ENCODE measurements around the gene SDC4.

SDC4 gene

DNA sequence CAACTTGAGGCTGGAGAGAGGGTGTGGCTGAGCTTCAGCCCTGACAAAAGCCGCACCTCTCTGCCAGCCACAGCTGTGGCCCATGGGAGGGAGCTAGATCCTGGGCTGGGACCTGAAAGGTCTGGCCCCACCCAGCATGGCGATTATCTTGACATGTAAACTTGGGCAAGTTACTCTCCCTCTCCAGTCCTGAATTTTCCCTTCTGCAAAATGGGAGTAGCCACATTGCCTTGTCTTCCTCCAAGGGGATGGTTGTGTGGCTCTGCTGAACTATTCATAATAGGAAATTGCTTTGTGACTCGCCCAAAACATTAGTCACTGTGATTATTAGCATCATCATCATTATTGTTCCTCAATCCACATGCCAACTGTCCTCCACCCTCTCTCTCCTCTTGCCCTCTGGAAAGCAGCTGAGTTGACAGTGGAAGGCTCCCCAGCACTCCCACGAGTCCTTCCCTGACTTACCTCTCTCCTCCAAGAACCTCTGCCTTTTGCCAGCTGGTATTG, 64.6 kb downstream of the SDC4 start:
- Histone ChIP-seq H3K36me3 (replicated peaks; ENCODE audit: insufficient read depth, low read length) (no peaks in the 10 kb centered on the region), H3K9me3 (replicated peaks; ENCODE audit: insufficient read depth, low read length) (no peaks in the 10 kb centered on the region), H2AFZ (ENCODE audit: low read length) (no peak overlapping the region), H3K79me2 (ENCODE audit: low read length) (no peaks in the 10 kb centered on the region), H4K20me1 (ENCODE audit: insufficient read depth, low read length) (no peaks in the 10 kb centered on the region), H3K4me3 (ENCODE audit: low read length) (no peak overlapping the region), H3F3A (ENCODE audit: insufficient read depth, low read length) (no peaks in the 10 kb centered on the region), H3K27ac (ENCODE audit: low read length) (no peak overlapping the region), H3K4me1 (ENCODE audit: low read length) (no peaks in the 10 kb centered on the region), H3K27me3 (replicated peaks; ENCODE audit: insufficient read depth, low read length) (no peaks in the 10 kb centered on the region), H3K9me2 (replicated peaks; ENCODE audit: insufficient read depth, low read length) (no peaks in the 10 kb centered on the region), H3K9ac (ENCODE audit: low read length) (no peak overlapping the region), H3K4me2 (ENCODE audit: low read depth, low read length) (no peak overlapping the region)
- TF ChIP-seq, protein P1, sequence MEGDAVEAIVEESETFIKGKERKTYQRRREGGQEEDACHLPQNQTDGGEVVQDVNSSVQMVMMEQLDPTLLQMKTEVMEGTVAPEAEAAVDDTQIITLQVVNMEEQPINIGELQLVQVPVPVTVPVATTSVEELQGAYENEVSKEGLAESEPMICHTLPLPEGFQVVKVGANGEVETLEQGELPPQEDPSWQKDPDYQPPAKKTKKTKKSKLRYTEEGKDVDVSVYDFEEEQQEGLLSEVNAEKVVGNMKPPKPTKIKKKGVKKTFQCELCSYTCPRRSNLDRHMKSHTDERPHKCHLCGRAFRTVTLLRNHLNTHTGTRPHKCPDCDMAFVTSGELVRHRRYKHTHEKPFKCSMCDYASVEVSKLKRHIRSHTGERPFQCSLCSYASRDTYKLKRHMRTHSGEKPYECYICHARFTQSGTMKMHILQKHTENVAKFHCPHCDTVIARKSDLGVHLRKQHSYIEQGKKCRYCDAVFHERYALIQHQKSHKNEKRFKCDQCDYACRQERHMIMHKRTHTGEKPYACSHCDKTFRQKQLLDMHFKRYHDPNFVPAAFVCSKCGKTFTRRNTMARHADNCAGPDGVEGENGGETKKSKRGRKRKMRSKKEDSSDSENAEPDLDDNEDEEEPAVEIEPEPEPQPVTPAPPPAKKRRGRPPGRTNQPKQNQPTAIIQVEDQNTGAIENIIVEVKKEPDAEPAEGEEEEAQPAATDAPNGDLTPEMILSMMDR (IDR thresholded peaks at IDR 0.05; ENCODE audit: low read length): no peak
- TF ChIP-seq EZH2 (optimal IDR thresholded peaks at IDR 0.05; ENCODE audit: low read depth, low read length) (no peak), EZH2phosphoT487 (IDR thresholded peaks at IDR 0.05; ENCODE audit: low read length) (no peak)
- no peak for DNase-seq

DNA sequence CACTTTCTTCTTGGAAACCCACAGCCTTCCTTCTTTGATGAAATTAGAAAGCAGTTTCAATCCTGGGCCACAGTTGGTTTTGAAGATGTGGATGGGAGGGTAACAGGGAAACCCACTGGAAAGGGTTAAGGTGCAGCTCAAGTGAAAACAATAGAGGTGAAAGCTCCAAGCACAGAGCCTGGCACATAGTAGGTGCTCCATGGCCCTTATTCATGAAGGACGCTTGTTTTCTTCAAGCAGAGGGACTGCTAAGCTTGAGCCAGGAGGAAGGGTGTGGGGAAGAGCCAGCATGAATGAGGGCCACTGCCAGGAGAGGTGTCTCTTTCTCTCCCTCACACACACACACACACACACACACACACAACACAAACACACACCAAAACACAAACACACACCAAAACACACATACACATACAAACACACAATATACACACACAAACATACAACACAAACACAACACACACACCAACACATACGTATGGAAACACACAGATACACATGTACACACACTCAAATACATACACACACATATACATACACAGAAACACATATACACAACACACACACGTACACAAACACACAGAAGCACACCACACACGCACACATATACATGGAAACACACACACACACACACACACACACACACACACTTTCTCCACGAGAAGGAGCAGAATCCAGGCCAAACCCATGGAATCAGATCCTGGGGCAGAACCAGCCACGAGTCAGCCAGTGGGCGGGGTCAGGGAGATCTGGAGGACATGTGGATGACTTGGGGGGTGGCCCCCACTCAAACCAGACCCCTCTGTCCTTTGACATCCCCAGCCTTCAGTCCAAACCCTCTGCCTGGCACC, 65.3 kb downstream of the SDC4 start:
- Histone ChIP-seq H3K9ac (ENCODE audit: low read length) (no peak overlapping the region), H4K20me1 (ENCODE audit: insufficient read depth, low read length) (no peaks in the 10 kb centered on the region), H3K4me2 (ENCODE audit: low read depth, low read length) (no peak overlapping the region), H3K9me2 (replicated peaks; ENCODE audit: insufficient read depth, low read length) (no peaks in the 10 kb centered on the region), H3K36me3 (replicated peaks; ENCODE audit: insufficient read depth, low read length) (no peaks in the 10 kb centered on the region), H3K27me3 (replicated peaks; ENCODE audit: insufficient read depth, low read length) (no peaks in the 10 kb centered on the region), H3F3A (ENCODE audit: insufficient read depth, low read length) (no peaks in the 10 kb centered on the region), H3K4me1 (ENCODE audit: low read length) (no peaks in the 10 kb centered on the region), H3K27ac (ENCODE audit: low read length) (no peak overlapping the region), H2AFZ (ENCODE audit: low read length) (no peak overlapping the region), H3K4me3 (ENCODE audit: low read length) (no peak overlapping the region), H3K79me2 (ENCODE audit: low read length) (no peaks in the 10 kb centered on the region), H3K9me3 (replicated peaks; ENCODE audit: insufficient read depth, low read length) (no peaks in the 10 kb centered on the region)
- no peak for DNase-seq
- TF ChIP-seq EZH2 (optimal IDR thresholded peaks at IDR 0.05; ENCODE audit: low read depth, low read length) (no peak), EZH2phosphoT487 (IDR thresholded peaks at IDR 0.05; ENCODE audit: low read length) (no peak)
- TF ChIP-seq, protein P1 (IDR thresholded peaks at IDR 0.05; ENCODE audit: low read length): no peak

DNA sequence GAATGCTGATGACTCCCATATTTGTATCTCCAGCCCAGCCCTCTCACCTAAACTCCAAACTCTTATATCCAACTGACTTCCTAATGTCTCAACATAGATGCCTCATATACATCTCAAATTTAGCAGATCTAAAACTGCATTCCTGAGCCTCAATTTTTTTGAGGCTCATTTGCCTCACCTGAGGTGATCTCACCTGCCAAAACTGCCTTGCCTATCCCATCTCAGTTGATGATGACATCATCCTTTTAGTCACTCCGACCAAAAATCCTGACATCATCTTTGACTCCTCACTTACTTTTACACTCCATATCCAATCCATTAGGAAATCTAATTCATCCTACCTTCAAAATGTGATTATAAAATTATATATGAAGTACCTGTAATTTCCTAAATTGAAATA, 68.2 kb downstream of the SDC4 start:
- Histone ChIP-seq H3K4me1 (ENCODE audit: low read length) (no peaks in the 10 kb centered on the region), H3F3A (ENCODE audit: insufficient read depth, low read length) (no peaks in the 10 kb centered on the region), H3K9ac (ENCODE audit: low read length) (no peak overlapping the region), H3K4me3 (ENCODE audit: low read length) (no peak overlapping the region), H4K20me1 (ENCODE audit: insufficient read depth, low read length) (no peaks in the 10 kb centered on the region), H3K9me2 (replicated peaks; ENCODE audit: insufficient read depth, low read length) (no peaks in the 10 kb centered on the region), H3K9me3 (replicated peaks; ENCODE audit: insufficient read depth, low read length) (no peaks in the 10 kb centered on the region), H3K27me3 (replicated peaks; ENCODE audit: insufficient read depth, low read length) (no peaks in the 10 kb centered on the region), H3K79me2 (ENCODE audit: low read length) (no peaks in the 10 kb centered on the region), H3K4me2 (ENCODE audit: low read depth, low read length) (no peak overlapping the region), H2AFZ (ENCODE audit: low read length) (no peak overlapping the region), H3K27ac (ENCODE audit: low read length) (no peak overlapping the region), H3K36me3 (replicated peaks; ENCODE audit: insufficient read depth, low read length) (no peaks in the 10 kb centered on the region)
- no peak for DNase-seq
- TF ChIP-seq EZH2phosphoT487 (IDR thresholded peaks at IDR 0.05; ENCODE audit: low read length) (no peak), EZH2 (optimal IDR thresholded peaks at IDR 0.05; ENCODE audit: low read depth, low read length) (no peak)
- TF ChIP-seq, protein P1 (IDR thresholded peaks at IDR 0.05; ENCODE audit: low read length): no peak
